ENCODE measurements around the gene TSHZ2. TPM values are rescaled to one million over a fixed set of nuclear protein-coding genes. Genes with fewer than 3 reads are reported as not detected.

The TSHZ2 gene
- total and polyA plus RNA-seq, 9 of the 15 experiments (the other 6 are each of a cell fraction or from before 2014, with no cell fraction given) = 0.03 to 0.20 (median 0.05) TPM; not detected in 4

- TF ChIP-seq AFF1 (IDR thresholded peaks at IDR 0.05; ENCODE audit: low read depth in 1 of 2, partially characterized antibody in 2 of 2) (no peak), HMGXB4 (CRISPR knock-in tag; IDR thresholded peaks at IDR 0.05) (no peak), C11orf30 (IDR thresholded peaks at IDR 0.05; ENCODE audit: low read depth) (no peak), MEF2A (IDR thresholded peaks at IDR 0.05; ENCODE audit: control insufficient read depth, low read depth, low read length) (peak; percentile 68; the same call in 1 of the 2 replicates), ATF3 (IDR thresholded peaks at IDR 0.05) (0 out of 2 replicates have a peak, but pooled peaks have one; percentile 7), ATF3 (CRISPR knock-in tag; conservative IDR thresholded peaks at IDR 0.05) (no peak), TAL1 (IDR thresholded peaks at IDR 0.05) (peak; percentile 9; the same call in 1 of the 2 replicates), CHAMP1 (IDR thresholded peaks at IDR 0.05) (no peak), ZNF696 (CRISPR knock-in tag; conservative IDR thresholded peaks at IDR 0.05) (no peak), ID3 (CRISPR knock-in tag; IDR thresholded peaks at IDR 0.05) (no peak), ID3 (tag; IDR thresholded peaks at IDR 0.05) (peak; percentile 27; the same call in 1 of the 2 replicates), SMARCE1 (IDR thresholded peaks at IDR 0.05) (no peak), CEBPG (CRISPR knock-in tag; IDR thresholded peaks at IDR 0.05) (no peak), CEBPG (tag; conservative IDR thresholded peaks at IDR 0.05 in 1 of 2, IDR thresholded peaks at IDR 0.05 in 1 of 2) (peak; percentile 27 to 52; a peak in 1 of 4 replicates), ATF1 (CRISPR knock-in tag; IDR thresholded peaks at IDR 0.05) (no peak), ATF1 (tag; IDR thresholded peaks at IDR 0.05) (0 out of 2 replicates have a peak, but pooled peaks have one; percentile 35), SIN3A (IDR thresholded peaks at IDR 0.05; ENCODE audit: borderline replicate concordance in 2 of 2, control insufficient read depth in 1 of 2, low read depth in 2 of 2, low read length in 2 of 2) (no peak)
Measured at GRCh38 chr20:53302695-53303412, 330.7 kb downstream of the TSHZ2 start (continued).
